ENCODE results near the gene ZNF722.
"Not testable (repeated sequence)": the region's sequence is repeated elsewhere in the genome, so short reads cannot be mapped to it uniquely, and the experiment has no call there.

Gene ZNF722

DNA sequence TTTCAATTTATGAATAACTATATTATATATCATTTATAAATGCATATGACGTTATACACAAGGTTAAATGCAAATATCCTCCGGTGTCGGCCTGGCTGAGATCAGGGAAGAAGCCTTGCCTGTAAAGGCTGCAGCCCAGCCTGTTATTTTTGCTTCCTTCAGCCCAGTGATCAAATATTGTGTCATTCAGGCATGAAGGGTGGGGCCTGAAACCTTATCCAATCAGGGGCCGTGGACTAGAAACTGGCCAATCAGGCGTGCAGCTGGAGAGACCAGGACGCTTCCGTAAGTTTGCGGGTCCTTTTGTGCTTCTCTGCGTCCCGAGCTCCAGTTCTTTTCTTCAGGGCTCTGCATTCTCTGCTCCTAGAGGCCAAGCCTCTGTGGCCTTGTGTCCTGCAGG is at the start of gene ZNF722:
Gene ZNF722 (plus strand): TSS at position 301 of the 400 bp plus-strand sequence. CDS start 113 bp downstream, outside the sequence.
- TF ChIP-seq, protein P1, sequence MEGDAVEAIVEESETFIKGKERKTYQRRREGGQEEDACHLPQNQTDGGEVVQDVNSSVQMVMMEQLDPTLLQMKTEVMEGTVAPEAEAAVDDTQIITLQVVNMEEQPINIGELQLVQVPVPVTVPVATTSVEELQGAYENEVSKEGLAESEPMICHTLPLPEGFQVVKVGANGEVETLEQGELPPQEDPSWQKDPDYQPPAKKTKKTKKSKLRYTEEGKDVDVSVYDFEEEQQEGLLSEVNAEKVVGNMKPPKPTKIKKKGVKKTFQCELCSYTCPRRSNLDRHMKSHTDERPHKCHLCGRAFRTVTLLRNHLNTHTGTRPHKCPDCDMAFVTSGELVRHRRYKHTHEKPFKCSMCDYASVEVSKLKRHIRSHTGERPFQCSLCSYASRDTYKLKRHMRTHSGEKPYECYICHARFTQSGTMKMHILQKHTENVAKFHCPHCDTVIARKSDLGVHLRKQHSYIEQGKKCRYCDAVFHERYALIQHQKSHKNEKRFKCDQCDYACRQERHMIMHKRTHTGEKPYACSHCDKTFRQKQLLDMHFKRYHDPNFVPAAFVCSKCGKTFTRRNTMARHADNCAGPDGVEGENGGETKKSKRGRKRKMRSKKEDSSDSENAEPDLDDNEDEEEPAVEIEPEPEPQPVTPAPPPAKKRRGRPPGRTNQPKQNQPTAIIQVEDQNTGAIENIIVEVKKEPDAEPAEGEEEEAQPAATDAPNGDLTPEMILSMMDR (IDR thresholded peaks at IDR 0.05): no peak
- no peaks in the 10 kb centered on the region for H3K36me3 ChIP-seq
- no peak within 1 kb of the TSS for H3K27ac ChIP-seq
- peaks cover 3% of the 10 kb centered on the region for H3K9me3 ChIP-seq
- H3K4me1 ChIP-seq (ENCODE audit: control insufficient read depth in 1 of 2, insufficient read depth in 1 of 2, low read depth in 1 of 2, low read length in 1 of 2): no peaks in the 10 kb centered on the region
- no peaks in the 10 kb centered on the region for H3K27me3 ChIP-seq
- H3K4me3 ChIP-seq (ENCODE audit: low read depth in 1 of 2, low read length in 1 of 2): no peak within 1 kb of the TSS

DNA sequence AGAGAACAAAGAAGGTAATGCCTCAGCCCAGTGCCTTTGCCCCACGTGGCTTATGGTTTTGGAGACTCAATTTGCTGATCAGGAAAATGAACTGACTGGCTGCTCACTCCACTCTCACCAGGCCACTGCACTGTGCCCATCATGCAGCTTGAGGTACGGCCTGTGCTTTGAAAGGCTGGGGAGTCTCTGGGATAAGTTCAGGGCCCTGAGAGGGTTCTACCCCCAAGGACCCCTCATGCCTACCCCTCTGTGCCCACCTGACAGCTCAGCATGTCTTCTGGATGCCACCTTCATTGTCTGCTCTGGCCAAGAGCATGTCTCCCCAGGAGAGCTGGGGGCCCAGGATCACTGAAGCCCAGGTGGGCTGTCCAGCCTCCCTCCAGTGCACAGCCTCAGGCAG is 45.5 kb upstream of the ZNF722 start:
- H3K9me3 ChIP-seq: no peaks in the 10 kb centered on the region
- no peak overlapping the region for H3K27ac ChIP-seq
- no peak overlapping the region for H3K4me3 ChIP-seq (ENCODE audit: low read depth in 1 of 2, low read length in 1 of 2)
- TF ChIP-seq, protein P1 (IDR thresholded peaks at IDR 0.05): no peak
- H3K36me3 ChIP-seq: no peaks in the 10 kb centered on the region
- H3K27me3 ChIP-seq: no peaks in the 10 kb centered on the region
- H3K4me1 ChIP-seq (ENCODE audit: control insufficient read depth in 1 of 2, insufficient read depth in 1 of 2, low read depth in 1 of 2, low read length in 1 of 2): no peaks in the 10 kb centered on the region

DNA sequence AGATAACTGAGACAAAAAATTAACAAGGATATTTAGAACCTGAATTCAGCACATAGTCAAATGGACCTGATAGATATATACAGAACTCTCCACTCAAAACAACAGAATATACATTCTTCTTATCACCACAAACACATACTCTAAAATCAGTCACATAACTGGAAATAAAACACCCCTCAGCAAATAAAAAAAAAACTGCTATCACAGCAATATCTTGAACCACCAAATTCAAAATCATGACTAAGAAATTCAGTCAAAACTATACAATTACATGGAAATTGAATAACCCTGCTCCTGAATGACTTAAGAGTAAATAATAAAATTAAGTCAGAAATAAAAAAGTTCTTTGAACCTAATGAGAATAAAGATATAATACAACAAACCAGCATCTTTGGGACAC is 30.0 kb upstream of the ZNF722 start:
- no peaks in the 10 kb centered on the region for H3K36me3 ChIP-seq
- H3K4me1 ChIP-seq (ENCODE audit: control insufficient read depth in 1 of 2, insufficient read depth in 1 of 2, low read depth in 1 of 2, low read length in 1 of 2): no peaks in the 10 kb centered on the region
- no peak overlapping the region for H3K27ac ChIP-seq
- peaks cover 3% of the 10 kb centered on the region for H3K9me3 ChIP-seq
- no peaks in the 10 kb centered on the region for H3K27me3 ChIP-seq
- H3K4me3 ChIP-seq (ENCODE audit: low read depth in 1 of 2, low read length in 1 of 2): no peak overlapping the region
- TF ChIP-seq, protein P1 (IDR thresholded peaks at IDR 0.05): no peak

DNA sequence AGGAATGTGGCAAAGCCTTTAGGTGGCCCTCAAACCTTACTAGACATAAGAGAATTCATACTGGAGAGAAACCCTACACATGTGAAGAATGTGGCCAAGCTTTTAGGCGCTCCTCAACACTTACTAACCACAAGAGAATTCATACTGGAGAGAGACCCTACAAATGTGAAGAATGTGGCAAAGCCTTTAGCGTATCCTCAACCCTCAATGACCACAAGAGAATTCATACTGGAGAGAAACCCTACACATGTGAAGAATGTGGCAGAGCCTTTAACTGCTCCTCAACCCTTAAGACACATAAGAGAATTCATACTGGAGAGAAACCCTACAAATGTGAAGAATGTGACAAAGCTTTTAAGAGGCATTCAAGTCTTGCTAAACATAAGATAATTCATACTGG is 16.8 kb downstream of the ZNF722 start:
- H3K36me3 ChIP-seq; H3K9me3 ChIP-seq; H3K27ac ChIP-seq; H3K4me1 ChIP-seq (ENCODE audit: control insufficient read depth in 1 of 2, insufficient read depth in 1 of 2, low read depth in 1 of 2, low read length in 1 of 2); H3K27me3 ChIP-seq; H3K4me3 ChIP-seq (ENCODE audit: low read depth in 1 of 2, low read length in 1 of 2): not testable (repeated sequence)

DNA sequence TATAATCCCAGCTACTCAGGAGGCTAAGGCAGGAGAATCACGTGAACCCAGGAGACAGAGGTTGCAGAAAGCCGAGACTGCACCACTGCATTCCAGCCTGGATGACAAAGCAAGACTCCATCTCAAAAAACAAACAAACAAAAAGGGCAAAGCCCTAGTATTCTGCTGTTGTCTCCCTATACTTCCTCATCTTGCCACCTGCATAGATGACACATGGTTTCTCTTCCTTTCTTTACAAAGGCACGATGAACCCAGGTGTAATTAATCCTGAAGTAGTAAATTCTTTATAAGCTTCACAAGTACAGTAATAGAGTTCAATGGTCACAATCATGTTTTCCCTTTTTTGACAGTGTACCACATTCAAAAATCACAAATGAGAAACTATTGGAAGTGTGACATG is 36.7 kb downstream of the ZNF722 start:
- H3K9me3 ChIP-seq: peaks cover 33% of the 10 kb centered on the region

DNA sequence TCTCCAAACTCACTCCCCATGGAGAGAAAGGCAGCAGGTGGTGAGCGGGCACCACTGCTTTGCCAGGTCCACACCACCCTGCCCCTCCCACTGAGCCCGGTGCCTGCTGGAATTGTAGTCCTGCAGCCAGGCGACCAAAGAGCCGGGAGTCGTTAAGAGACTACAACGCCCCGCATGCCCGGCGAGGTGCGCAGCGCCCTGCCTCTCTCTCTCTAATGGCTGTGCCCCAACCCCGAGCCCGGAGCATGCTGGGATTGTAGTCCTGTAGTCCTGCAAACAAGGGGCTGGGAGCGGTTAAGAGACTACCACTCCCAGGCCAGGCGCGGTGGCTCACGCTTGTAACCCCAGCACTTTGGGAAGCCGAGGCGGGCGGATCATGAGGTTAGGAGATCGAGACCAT is 38.4 kb downstream of the ZNF722 start:
- Histone ChIP-seq H3K27ac (no peak overlapping the region), H3K36me3 (no peaks in the 10 kb centered on the region), H3K4me1 (ENCODE audit: control insufficient read depth in 1 of 2, insufficient read depth in 1 of 2, low read depth in 1 of 2, low read length in 1 of 2) (no peaks in the 10 kb centered on the region), H3K9me3 (peaks cover 20% of the 10 kb centered on the region), H3K4me3 (ENCODE audit: low read depth in 1 of 2, low read length in 1 of 2) (no peak overlapping the region), H3K27me3 (no peaks in the 10 kb centered on the region)
- TF ChIP-seq, protein P1 (IDR thresholded peaks at IDR 0.05): no peak

More for the DNA sequence above, 36.7 kb downstream of the ZNF722 start:
- Histone ChIP-seq H3K4me3 (ENCODE audit: low read depth in 1 of 2, low read length in 1 of 2) (no peak overlapping the region), H3K27me3 (no peaks in the 10 kb centered on the region), H3K27ac (no peak overlapping the region), H3K36me3 (no peaks in the 10 kb centered on the region), H3K4me1 (ENCODE audit: control insufficient read depth in 1 of 2, insufficient read depth in 1 of 2, low read depth in 1 of 2, low read length in 1 of 2) (no peaks in the 10 kb centered on the region)
- TF ChIP-seq, protein P1 (IDR thresholded peaks at IDR 0.05): no peak
